ENCODE results near the gene FBXL12.
A peak's percentile ranks its signal among the peaks of the same experiment; 100 is the strongest.
"Not testable (repeated sequence)": the region's sequence is repeated elsewhere in the genome, so short reads cannot be mapped to it uniquely, and the experiment has no call there.

The FBXL12 gene

DNA sequence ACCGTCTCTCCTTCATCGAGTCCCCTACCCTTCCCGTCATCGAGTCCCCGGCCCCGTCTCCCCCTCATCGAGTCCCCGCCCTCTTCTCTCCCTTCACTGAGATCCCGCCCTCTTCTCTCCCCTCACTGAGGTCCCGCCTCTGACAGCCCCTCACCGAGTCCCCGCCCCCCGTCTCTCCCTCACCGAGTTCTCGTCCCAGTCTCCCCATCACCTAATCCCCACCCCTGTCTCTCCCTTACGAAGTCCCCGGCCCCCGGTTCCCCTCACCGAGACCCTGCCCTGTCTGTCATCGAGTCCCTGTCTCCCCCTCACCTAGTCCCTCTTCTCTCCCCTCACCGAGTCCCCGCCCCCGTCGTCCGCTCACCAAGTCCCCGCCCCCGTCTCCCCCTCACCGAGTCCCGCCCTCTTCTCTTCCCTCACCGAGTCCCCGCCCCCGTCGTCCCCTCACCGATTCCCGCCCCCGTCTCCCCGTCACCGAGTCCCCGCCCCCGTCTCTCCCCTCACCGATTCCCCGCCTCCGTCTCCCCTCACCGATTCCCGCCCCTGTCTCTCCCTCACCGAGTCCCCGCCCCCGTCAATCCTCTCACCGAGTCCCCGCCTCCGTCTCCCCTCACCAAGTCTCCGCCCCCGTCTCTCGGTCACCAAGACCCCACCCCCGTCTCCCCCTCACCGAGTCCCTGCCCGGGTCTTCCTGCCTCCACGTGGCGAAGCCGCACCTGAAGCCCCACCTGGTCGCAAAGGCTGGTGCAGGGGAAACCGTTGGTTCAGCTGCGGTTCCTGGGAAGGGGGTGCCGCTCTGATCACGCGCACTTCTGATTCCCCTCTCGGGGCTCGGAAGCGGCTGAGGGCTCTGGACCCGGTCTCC, 26.4 kb downstream of the FBXL12 start:
- DNase-seq (ENCODE audit: low spot score), result peak; percentile 83

- DNase-seq (ENCODE audit: low spot score), result peak; percentile 90
Observed at GRCh38 chr19:9791552-9792205, 27.2 kb downstream of the FBXL12 start.

DNA sequence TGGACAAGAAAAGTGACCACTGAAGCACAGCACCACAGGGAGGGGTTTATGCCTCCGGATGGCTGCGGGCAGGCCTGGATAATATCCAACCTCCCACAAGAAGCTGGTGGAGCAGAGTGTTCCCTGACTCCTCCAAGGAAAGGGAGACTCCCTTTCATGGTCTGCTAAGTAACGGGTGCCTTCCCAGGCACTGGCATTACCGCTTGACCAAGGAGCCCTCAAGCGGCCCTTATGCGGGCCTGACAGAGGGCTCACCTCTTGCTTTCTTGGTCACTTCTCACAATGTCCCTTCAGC, 27.9 kb downstream of the FBXL12 start:
- DNase-seq (ENCODE audit: low spot score), result peak; percentile 65

GRCh38 chr19:9789579-9789978, 29.3 kb downstream of the FBXL12 start:
- DNase-seq (ENCODE audit: low spot score), result not testable (repeated sequence)

DNA sequence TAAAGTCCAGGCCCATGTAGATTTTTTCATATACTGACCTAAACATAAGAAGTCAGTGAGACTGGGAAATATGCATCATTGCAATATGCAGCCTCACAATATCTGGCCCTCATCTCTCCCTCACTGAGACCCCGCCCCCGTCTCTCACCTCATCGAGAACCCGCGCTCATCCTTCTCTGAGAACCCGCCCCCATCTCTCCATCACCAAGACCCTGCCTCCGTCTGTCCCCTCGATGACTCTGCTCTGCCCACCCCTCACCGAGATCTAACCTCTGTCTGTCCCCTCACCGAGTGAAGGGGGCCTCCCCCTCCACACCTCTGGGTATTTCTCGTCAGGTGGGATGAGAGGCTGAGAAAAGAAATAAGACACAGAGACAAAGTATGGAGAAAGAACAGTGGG, 29.8 kb downstream of the FBXL12 start:
- DNase-seq (ENCODE audit: low spot score), result no peak

GRCh38 chr19:9788604-9789003, 30.3 kb downstream of the FBXL12 start:
- DNase-seq (ENCODE audit: low spot score), result not testable (repeated sequence)

DNA sequence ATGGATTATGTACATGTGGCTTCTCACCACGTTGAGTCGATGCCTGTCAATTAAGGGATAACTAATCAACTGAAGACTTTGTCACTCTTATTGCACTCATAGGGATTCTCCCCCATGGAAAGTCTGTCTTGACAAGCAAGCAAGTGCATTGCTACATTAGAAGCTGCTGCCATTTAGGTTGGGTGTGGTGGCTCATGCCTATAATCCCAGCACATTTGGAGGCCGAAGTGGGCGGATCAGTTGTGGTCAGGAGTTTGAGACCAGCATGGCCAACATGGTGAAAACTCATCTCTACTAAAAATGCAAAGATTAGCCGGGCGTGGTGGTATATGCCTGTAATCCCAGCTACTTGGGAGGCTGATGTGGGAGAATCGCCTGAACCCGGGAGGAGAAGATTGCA, 32.1 kb downstream of the FBXL12 start:
- DNase-seq (ENCODE audit: low spot score), result no peak

DNA sequence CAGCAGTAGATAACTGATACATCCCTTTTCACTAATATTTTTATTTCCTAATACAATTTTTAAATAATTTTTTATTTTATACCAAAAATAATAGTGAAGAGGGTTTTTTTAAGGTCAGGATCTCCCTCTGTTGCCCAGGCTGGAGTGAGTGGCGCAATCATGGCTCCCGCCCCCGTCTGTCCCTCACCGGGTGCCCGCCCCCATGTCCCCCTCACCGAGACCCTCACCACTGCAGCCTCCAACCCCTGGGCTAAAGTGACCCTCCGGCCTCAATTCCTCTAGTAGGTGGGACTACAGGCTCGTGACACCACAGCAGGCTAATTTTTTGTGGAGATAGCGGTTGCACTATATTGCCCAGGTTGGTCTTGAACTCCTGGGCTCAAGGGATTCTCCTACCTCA, 32.5 kb downstream of the FBXL12 start:
- DNase-seq (ENCODE audit: low spot score), result no peak

GRCh38 chr19:9785367-9786331, 33.2 kb downstream of the FBXL12 start:
- peak; percentile 91 for DNase-seq (ENCODE audit: low spot score)

DNA sequence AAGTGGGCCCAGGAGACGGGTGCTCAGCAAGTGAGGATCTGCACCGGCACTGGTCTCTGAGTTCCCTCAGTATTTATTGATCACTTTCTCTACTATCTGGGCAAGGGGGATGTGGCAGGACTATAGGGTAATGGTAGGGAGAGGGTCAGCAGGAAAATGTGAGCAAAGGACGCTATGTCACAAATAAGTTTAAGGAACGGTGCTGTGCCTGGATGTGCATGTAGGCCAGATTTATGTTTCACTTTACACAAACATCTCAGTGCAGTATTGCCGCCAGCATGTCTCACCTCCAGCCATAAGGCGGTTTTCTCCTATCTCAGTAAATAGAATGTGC, 34.7 kb downstream of the FBXL12 start:
- DNase-seq (ENCODE audit: low spot score), result not testable (repeated sequence)

- peak; percentile 20 for DNase-seq (ENCODE audit: low spot score)
Observed at GRCh38 chr19:9782338-9782737, 36.5 kb downstream of the FBXL12 start.

GRCh38 chr19:9768175-9769112, 50.4 kb downstream of the FBXL12 start, which contains the start of gene ZNF846:
Gene ZNF846, minus strand, starts transcription at chr19:9768738. Its CDS starts 3,788 bp downstream, at chr19:9764950.
- DNase-seq (ENCODE audit: low spot score), result peak; percentile 97
